Non-pigmented ciliary epithelial cell (primary cell): Measurements from ENCODE around the gene LIPI.
"Not testable (repeated sequence)": the region's sequence is repeated elsewhere in the genome, so short reads cannot be mapped to it uniquely, and the experiment has no call there.

Source experiments
- DNase-seq: peaks from one replicate; pipeline ENCODE4 v3.0.0-alpha.2; 2010; ENCODE audit warnings: low read depth

The LIPI gene

DNA sequence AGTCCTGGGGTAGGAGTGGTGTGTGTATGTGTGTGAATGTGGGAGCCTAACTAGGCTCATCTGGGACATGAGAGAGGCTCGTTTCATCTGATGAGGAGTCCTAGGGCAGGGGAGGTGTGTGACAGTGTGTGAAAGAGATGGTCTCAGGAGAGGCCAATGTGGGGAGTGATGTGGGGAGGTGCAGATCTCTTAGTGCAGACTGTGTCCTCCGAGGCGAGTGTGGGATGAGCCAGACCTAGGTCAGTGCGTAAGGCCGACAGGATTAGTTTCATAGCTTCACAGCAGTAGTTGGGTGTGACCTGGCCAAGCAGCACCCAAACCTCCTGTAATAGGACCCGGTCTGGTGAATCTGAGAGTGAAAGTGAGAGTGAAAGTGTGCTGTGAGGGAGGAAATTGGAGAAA lies 94.7 kb downstream of the LIPI start:
- DNase-seq = no peak

DNA sequence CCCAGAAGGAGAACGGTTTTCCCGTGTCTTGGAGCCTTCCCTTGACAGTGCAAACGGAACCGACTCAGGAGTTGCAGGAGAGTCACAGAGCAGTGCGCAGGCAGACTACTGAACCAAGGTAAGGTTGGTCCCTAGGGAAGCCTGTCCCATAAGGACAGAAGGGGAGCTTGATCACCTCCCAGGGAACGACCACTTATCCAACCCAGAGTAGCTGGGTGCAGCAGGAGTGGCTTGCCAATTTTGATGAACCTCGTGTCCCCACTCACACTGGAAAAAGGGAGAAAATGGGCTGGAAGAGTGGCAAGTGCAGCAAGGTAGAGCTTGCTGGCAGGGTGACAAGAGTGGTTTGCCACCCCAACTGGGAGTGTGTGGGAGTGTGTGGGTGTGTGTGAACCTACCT lies 95.1 kb downstream of the LIPI start:
- no peak for DNase-seq

GRCh38 chr21:14114251-14114650 lies 96.5 kb downstream of the LIPI start:
- DNase-seq = no peak

DNA sequence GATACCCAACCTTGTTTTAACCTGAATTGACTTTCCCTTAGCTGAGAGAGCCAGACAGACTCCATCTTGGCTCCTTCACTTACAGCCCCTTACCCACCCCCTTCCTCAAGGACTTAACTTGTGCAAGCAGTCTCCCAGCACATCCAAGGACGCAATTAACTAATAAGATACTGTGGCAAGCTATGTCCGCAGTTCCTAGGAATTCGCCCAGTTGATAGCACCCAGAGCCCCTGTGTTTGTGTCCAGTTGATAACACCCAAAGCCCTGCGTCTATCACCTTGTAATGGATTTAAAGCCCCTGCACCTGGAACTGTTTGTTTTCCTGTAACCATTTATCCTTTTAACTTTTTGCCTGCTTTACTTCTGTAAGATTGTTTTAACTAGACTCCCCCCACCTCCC lies 106.2 kb downstream of the LIPI start:
- not testable (repeated sequence) for DNase-seq

GRCh38 chr21:14099570-14099969 lies 111.2 kb downstream of the LIPI start:
- no peak for DNase-seq

DNA sequence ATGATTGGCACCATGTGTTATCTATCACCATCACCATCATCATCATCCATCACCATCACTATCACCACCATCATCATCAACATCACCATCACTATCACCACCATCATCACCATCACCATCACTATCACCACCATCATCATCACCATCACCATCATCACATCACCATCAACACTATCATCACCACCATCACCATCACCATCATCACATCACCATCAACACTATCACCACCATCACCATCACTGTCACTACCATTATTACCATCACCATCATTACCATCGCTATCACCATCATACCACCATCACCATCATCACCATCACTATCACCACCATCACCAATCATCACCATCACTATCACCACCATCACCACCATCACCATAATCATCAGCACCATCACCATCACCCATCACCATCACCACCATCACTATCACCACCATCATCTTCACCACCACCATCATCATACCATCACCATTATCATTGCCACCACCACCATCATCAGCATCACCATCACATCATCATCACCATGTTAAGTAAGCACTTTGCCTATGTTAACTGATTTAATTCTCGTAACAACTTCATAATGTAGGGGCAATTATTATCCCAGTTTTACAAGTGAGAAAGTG lies 112.8 kb downstream of the LIPI start:
- no peak for DNase-seq

GRCh38 chr21:14096577-14096976 lies 114.2 kb downstream of the LIPI start:
- no peak for DNase-seq

GRCh38 chr21:14096172-14096571 lies 114.6 kb downstream of the LIPI start:
- no peak for DNase-seq

- DNase-seq = no peak
These were observed 115.7 kb downstream of the LIPI start for GRCh38 chr21:14095056-14095455.

DNA sequence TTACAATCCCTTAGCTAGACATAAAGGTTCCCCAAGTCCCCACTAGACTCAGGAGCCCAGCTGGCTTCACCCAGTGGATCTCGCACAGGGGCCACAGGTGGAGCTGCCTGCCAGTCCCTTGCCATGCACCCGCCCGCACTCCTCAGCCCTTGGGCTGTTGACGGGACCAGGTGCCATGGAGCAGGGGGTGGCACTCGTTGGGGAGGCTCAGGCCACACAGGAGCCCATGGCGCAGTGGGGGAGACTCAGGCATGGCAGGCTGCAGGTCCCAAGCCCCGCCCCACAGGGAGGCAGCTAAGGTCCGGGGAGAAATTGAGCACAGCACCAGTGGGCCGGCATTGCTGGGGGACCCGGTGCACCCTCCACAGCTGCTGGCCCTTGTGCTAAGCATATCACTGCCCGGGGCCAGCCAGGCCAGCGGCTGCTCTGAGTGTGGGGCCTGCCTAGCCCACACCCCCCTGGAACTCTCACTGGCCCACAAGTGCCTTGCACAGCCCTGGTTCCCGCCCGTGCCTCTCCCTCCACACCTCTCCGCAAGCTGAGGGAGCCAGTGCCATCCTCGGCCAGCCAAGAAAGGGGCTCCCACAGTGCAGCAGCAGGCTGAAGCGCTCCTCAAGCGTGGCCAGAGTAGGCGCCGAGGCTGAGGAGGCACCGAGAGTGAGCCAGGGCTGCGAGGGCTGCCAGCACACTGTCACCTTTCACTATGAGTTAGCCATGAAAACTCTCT lies 117.8 kb downstream of the LIPI start:
- DNase-seq = no peak

DNA sequence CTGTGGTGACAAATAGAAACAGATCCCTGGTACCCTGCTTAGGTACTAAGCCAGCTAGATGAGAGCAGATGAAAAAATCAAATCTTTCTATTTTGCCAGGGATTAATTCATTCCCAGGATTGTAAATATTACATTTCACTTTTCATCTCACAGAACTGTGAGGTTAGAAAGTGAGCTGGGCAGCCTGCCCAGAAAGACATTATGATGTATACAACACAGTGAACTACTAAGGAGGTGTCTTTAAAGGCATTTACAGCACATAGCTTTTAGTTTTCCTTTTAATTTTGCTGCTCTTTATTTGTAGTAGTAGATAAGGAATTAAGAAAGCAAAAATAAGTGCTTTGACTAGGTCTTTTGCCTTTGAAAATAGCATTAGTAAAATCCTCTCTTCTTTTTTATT lies 120.6 kb downstream of the LIPI start:
- DNase-seq = not testable (repeated sequence)

DNA sequence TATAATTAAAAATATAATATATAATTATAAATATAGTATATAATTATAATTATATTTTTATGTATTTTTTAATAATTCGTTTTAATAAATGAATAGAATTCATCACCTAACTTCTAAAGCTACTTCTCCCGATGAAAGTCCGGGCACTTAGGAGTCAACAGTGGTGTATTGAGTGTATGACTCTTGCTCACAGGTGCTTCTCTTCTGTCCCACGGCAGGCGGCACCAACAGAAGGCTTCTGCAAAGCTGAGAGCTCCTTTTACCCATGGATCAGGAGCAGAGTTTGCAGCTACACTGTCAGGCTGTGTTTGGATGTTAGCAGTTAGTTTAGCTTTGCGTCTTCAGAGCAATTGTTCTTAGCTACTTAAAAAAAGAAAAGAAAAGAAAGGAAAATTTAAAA lies 122.4 kb downstream of the LIPI start:
- DNase-seq = no peak

GRCh38 chr21:14086553-14086952 lies 124.2 kb downstream of the LIPI start:
- DNase-seq = no peak

DNA sequence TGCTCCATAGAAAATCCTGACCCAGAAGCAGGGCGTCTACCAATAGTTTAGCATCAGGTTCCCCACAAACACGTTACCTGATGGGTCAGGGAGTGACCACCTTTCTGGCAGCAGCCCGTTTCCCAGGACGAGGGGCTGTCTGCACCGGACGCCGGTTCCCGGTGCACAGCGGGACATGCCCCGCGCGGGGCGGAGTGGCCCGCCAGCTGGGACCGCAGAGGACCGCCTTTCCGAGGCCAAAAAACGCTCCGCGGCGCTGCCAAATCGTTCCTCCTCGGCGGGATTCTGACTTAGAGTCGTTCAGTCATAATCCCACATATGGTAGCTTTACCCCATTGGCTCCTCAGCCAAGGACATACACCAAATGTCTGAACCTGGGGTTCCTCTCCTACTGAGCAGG lies 126.1 kb downstream of the LIPI start:
- DNase-seq = no peak

GRCh38 chr21:14084068-14084501 lies 126.7 kb downstream of the LIPI start:
- no peak for DNase-seq

- no peak for DNase-seq
These were observed 130.0 kb downstream of the LIPI start for GRCh38 chr21:14080764-14081096.

GRCh38 chr21:14080040-14080763 lies 130.6 kb downstream of the LIPI start:
- no peak for DNase-seq

DNA sequence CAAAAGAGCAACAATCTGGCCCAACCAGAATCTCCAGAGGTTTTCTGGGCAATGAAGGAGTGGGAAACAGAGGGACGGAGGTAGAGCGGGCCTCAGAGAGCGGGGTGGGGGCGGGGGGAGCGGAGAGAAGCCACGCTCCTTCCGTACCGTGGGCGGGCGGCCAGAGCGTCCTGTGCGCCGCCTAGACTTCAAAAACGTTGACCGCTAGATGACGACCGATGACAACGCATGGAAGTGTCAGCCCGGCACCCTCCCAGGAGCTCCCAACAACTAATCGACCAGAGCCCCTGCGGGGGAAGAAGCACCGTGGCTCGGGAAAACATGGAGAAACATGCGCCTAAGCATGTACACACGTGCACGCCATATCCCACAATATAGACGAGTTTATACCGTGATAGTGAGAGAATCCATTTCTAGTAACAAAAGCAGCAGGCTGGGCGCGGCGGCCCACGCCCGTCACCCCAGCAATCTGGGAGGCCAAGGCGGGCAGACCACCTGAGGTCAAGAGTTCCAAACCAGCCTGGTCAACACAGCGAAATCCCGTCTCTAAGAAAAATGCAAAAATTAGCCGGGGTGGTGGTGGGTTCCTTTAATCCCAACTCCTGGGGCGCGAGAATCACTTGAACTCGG lies 131.9 kb downstream of the LIPI start:
- no peak for DNase-seq

DNA sequence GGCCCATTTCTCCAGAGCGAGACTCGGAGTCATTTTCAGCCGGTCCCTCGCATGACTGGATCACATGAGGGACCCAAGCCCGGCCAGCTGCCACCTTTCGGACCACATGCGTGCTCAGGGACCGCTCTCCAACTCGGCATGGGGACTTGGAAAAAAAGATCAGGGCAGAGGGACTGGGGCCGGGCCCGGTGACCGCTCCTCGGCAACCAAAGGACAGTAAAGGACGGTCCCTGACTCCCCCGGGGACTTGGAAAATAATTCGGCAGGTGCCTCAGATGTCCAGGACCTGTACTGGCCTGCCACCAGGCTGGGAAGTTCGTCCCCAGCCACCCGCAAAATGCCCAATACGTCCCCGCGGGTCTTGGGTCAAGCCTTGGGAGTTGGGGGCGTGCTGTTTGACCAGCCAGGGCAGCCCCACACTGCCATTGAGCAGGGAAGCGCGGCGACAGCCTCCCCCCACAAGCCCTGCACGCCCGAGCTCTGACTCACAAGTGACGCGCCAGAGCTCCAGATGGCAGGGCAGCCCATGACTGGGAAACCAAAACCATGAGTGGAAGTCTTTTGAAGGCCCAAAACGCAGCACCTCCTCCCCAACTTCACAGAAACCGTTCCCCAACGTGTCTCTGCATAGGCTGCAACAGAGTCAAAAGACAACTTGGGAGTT lies 134.5 kb downstream of the LIPI start:
- DNase-seq = no peak

DNA sequence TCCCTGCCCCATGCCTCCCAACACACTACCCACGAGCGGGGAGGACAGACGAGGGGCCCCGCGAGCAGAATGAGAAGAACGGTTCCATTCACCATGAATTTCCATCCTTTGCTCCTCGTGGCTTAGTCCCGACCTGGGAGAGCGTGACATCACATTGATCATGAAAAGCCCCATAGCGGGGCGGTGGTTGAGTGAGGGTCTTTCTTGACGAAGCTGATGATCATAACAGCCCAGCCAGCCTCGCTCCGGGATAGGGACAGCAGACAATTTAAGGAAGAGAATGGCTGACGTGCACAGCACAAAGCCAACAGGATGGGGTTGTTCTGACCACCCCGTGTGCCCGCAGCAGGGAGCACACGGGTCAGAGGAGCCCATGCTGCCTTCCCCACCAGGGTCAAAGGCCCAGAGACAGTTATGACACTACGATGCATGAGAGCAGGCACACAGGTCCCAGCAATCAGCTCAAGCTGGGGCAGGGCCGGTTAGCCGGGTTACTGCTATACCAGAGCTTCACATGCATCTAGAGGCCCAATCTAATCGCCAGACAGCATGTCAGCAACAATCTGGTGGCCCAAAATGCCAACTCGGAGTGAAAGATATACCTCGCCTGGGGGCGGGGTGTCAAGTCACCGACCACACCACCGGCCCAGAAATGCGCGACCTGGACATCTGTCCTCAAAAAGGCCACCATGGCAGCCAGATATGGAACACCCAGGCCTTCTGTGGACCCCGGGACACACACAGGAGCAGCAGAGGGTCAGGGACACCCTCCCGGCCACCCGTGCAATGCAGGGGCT lies 135.2 kb downstream of the LIPI start:
- DNase-seq = no peak

GRCh38 chr21:14074177-14074576 lies 136.6 kb downstream of the LIPI start:
- DNase-seq = no peak

- DNase-seq = no peak
These were observed 137.1 kb downstream of the LIPI start for GRCh38 chr21:14073615-14074014.
